H9 (cell line): Measurements from ENCODE around the gene TBP. TPM values are rescaled to one million over a fixed set of nuclear protein-coding genes. Genes with fewer than 3 reads are reported as not detected.

Experiments used
- DNase-seq: peaks from one replicate; pipeline ENCODE4 v3.0.0-alpha.2; 2017
- H2AFZ ChIP-seq: one replicate; pipeline ENCODE4 v1.6.1; 2013; ENCODE audit warnings: mild to moderate bottlenecking, low read length, control low read depth, moderate library complexity
- H2AK5ac ChIP-seq: 2 replicates; pipeline ENCODE4 v1.6.1; 2013; ENCODE audit warnings: low read length, control low read depth, mixed read lengths; ENCODE audit not compliant: insufficient read length
- H2BK120ac ChIP-seq: one replicate; pipeline ENCODE4 v1.6.1; 2013; ENCODE audit warnings: low read depth, mild to moderate bottlenecking, low read length, control low read depth, inconsistent platforms; ENCODE audit not compliant: poor library complexity, severe bottlenecking
- H2BK12ac ChIP-seq: 2 replicates; pipeline ENCODE4 v1.6.1; 2013; ENCODE audit warnings: low read length, control low read depth, mixed read lengths, low read depth; ENCODE audit not compliant: insufficient read length
- H2BK15ac ChIP-seq: 2 replicates; pipeline ENCODE4 v1.6.1; 2013; ENCODE audit warnings: low read depth, low read length, control low read depth
- H2BK20ac ChIP-seq: one replicate; pipeline ENCODE4 v1.6.1; 2013; ENCODE audit warnings: low read depth, mild to moderate bottlenecking, low read length, control low read depth, inconsistent platforms; ENCODE audit not compliant: poor library complexity, severe bottlenecking
- H2BK5ac ChIP-seq: 2 replicates; pipeline ENCODE4 v1.6.1; 2013; ENCODE audit warnings: low read length, control low read depth, mixed read lengths; ENCODE audit not compliant: insufficient read length
- H3K14ac ChIP-seq: 2 replicates; pipeline ENCODE4 v1.6.1; 2013; ENCODE audit warnings: low read length, control low read depth; ENCODE audit not compliant: insufficient read depth
- H3K18ac ChIP-seq: 2 replicates; pipeline ENCODE4 v1.6.1; 2013; ENCODE audit warnings: low read depth, mild to moderate bottlenecking, mixed read lengths, low read length, control low read depth; ENCODE audit not compliant: insufficient read length
- H3K23ac ChIP-seq: 2 replicates; pipeline ENCODE4 v1.6.1; 2013; ENCODE audit warnings: low read length, control low read depth, mixed read lengths, low read depth; ENCODE audit not compliant: insufficient read length
- H3K23me2 ChIP-seq: 2 replicates; pipeline ENCODE4 v1.6.1; 2013; ENCODE audit warnings: low read depth, mild to moderate bottlenecking, mixed read lengths, low read length, control low read depth; ENCODE audit not compliant: insufficient read length, poor library complexity, severe bottlenecking
- H3K27ac ChIP-seq: 2 replicates; pipeline ENCODE4 v1.5.1; 2013; ENCODE audit warnings: low read length, control low read depth, mixed read lengths, low read depth; ENCODE audit not compliant: insufficient read length
- H3K27me3 ChIP-seq: 2 replicates; pipeline ENCODE4 v1.6.1; 2013; ENCODE audit warnings: low read length, control low read depth, inconsistent platforms; ENCODE audit not compliant: insufficient read depth
- H3K4ac ChIP-seq: 2 replicates; pipeline ENCODE4 v1.6.1; 2013; ENCODE audit warnings: low read depth, mild to moderate bottlenecking, control low read depth, inconsistent platforms, low read length, moderate library complexity
- H3K4me1 ChIP-seq: 2 replicates; pipeline ENCODE4 v1.6.1; 2013; ENCODE audit warnings: low read length, control low read depth, inconsistent platforms; ENCODE audit not compliant: insufficient read depth
- H3K4me2 ChIP-seq: 2 replicates; pipeline ENCODE4 v1.6.1; 2013; ENCODE audit warnings: low read length, control low read depth, mixed read lengths; ENCODE audit not compliant: insufficient read length, insufficient read depth
- H3K56ac ChIP-seq: 2 replicates; pipeline ENCODE4 v1.6.1; 2013; ENCODE audit warnings: low read depth, mild to moderate bottlenecking, mixed read lengths, low read length, control low read depth; ENCODE audit not compliant: insufficient read length
- H3K79me1 ChIP-seq: 2 replicates; pipeline ENCODE4 v1.6.1; 2013; ENCODE audit warnings: low read depth, mild to moderate bottlenecking, moderate library complexity, low read length, control low read depth, inconsistent platforms; ENCODE audit not compliant: insufficient read depth, poor library complexity, severe bottlenecking
- H3K79me2 ChIP-seq: 2 replicates; pipeline ENCODE4 v1.6.1; 2013; ENCODE audit warnings: low read length, control low read depth, inconsistent platforms; ENCODE audit not compliant: insufficient read depth
- H3K9ac ChIP-seq: 2 replicates; pipeline ENCODE4 v1.6.1; 2013; ENCODE audit warnings: low read length, control low read depth, mixed read lengths; ENCODE audit not compliant: insufficient read length; ENCODE audit errors: extremely low read depth
- H3K9me3 ChIP-seq: one replicate; pipeline ENCODE4 v1.6.1; 2013; ENCODE audit warnings: low read depth, low read length, inconsistent platforms; ENCODE audit not compliant: control insufficient read depth
- H3T11ph ChIP-seq: one replicate; pipeline ENCODE4 v1.6.1; 2013; ENCODE audit warnings: mild to moderate bottlenecking, low read length, control low read depth, inconsistent platforms
- H4K20me1 ChIP-seq: one replicate; pipeline ENCODE4 v1.6.1; 2013; ENCODE audit not compliant: control insufficient read depth, insufficient read length, insufficient read depth
- H4K5ac ChIP-seq: 2 replicates; pipeline ENCODE4 v1.6.1; 2013; ENCODE audit warnings: low read depth, mild to moderate bottlenecking, mixed read lengths, low read length, control low read depth; ENCODE audit not compliant: insufficient read length
- H4K8ac ChIP-seq: replicated peaks from 2 replicates; pipeline ENCODE4 v1.6.1; 2013; ENCODE audit warnings: low read length, control low read depth, mixed read lengths, low read depth; ENCODE audit not compliant: insufficient read length
- H4K91ac ChIP-seq: 2 replicates; pipeline ENCODE4 v1.6.1; 2013; ENCODE audit warnings: low read depth, mild to moderate bottlenecking, moderate library complexity, mixed read lengths, low read length, control low read depth; ENCODE audit not compliant: insufficient read length
- H3K27ac Mint-ChIP-seq, 3 experiments: 2 replicates in 2 of 3; 3 replicates in 1 of 3; pipeline ENCODE4 v1.8.0; 2020 to 2021; ENCODE audit warnings: mixed read lengths in 3 of 3, mild to moderate bottlenecking in 1 of 3, moderate library complexity in 1 of 3
- H3K27me3 Mint-ChIP-seq: 2 replicates; pipeline ENCODE4 v1.8.0; 2021; ENCODE audit warnings: low read depth, mild to moderate bottlenecking, moderate library complexity, mixed read lengths
- H3K36me3 Mint-ChIP-seq, 3 experiments: 2 replicates in 2 of 3; 3 replicates in 1 of 3; pipeline ENCODE4 v1.8.0; 2020 to 2021; ENCODE audit warnings: low read depth in 3 of 3, mixed read lengths in 3 of 3; ENCODE audit not compliant: insufficient read depth in 1 of 3
- H3K4me1 Mint-ChIP-seq, 2 experiments: 2 replicates each; pipeline ENCODE4 v1.8.0; 2020; ENCODE audit warnings: mixed read lengths in 2 of 2
- H3K4me3 Mint-ChIP-seq, 2 experiments: 2 replicates in 1 of 2; 3 replicates in 1 of 2; pipeline ENCODE4 v1.8.0; 2020 to 2021; ENCODE audit warnings: mild to moderate bottlenecking in 2 of 2, mixed read lengths in 2 of 2, moderate library complexity in 1 of 2
- H3K9me3 Mint-ChIP-seq, 2 experiments: 2 replicates in 1 of 2; 3 replicates in 1 of 2; pipeline ENCODE4 v1.8.0; 2020; ENCODE audit warnings: mild to moderate bottlenecking in 2 of 2, mixed read lengths in 2 of 2, moderate library complexity in 1 of 2
- WGBS: extraction: QIAGEN DNeasy Blood & Tissue Kit; methylation state at CpG from one replicate; pipeline ENCODE4 v1.1.7; 2013; ENCODE audit warnings: missing lambda C conversion rate, low lambda C conversion rate, mixed read lengths; ENCODE audit not compliant: insufficient read length; ENCODE audit errors: extremely low coverage; 5-methylcytosine and 5-hydroxymethylcytosine counted together
- total RNA-seq: library from RNA; stranded (reverse); gene quantifications from 2 replicates; pipeline ENCODE4 v1.2.1, GENCODE V29; 2021
- TF ChIP-seq, protein P1 (sequence below): fragments of 200-600 bp; sonication (generic); conservative IDR thresholded peaks from 3 replicates; pipeline ENCODE4 v1.8.0; 2021; ENCODE audit warnings: antibody characterized with exemption, mild to moderate bottlenecking

Gene TBP
- total RNA-seq, 1 experiment from 2014 or later = 22.6 TPM

DNA sequence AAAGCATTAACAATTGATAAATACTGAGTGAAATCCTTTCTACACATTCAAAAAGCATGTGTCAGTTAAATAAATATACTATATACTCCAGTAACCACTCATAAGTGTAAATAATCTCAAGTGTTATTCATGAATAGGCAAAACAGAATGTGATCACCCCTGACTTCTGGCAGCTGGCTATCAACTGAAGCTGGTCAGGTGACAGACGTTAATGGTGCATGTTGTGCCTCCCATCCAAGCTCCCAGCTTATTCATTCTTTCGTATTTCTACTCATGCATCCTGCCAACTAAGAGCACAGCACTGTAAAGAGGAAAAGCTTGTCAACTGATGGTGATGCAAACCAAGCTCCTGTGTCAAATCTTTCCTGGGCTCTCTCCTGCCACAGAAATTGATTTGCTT lies 8.8 kb upstream of the TBP start:
- Histone ChIP-seq H3K56ac (no peak overlapping the region), H3T11ph (no peak overlapping the region), H3K14ac (no peak overlapping the region), H3K4ac (no peak overlapping the region), H3K27me3 (no peaks in the 10 kb centered on the region), H4K91ac (no peak overlapping the region), H2AFZ (no peak overlapping the region), H2BK15ac (no peak overlapping the region), H3K27ac (no peak overlapping the region), H4K20me1 (no peaks in the 10 kb centered on the region), H3K4me1 (no peaks in the 10 kb centered on the region), H3K79me2 (peaks cover 26% of the 10 kb centered on the region; the same call in 1 of the 2 replicates), H2AK5ac (no peak overlapping the region), H2BK120ac (no peak overlapping the region), H4K8ac (no peak overlapping the region), H2BK5ac (no peak overlapping the region), H3K9me3 (no peaks in the 10 kb centered on the region), H3K4me2 (no peak overlapping the region), H2BK20ac (no peak overlapping the region), H3K23me2 (no peaks in the 10 kb centered on the region), H3K23ac (no peak overlapping the region), H2BK12ac (no peak overlapping the region), H3K79me1 (peaks cover 5% of the 10 kb centered on the region), H4K5ac (no peak overlapping the region), H3K9ac (no peak overlapping the region), H3K18ac (no peak overlapping the region)
- TF ChIP-seq, protein P1, sequence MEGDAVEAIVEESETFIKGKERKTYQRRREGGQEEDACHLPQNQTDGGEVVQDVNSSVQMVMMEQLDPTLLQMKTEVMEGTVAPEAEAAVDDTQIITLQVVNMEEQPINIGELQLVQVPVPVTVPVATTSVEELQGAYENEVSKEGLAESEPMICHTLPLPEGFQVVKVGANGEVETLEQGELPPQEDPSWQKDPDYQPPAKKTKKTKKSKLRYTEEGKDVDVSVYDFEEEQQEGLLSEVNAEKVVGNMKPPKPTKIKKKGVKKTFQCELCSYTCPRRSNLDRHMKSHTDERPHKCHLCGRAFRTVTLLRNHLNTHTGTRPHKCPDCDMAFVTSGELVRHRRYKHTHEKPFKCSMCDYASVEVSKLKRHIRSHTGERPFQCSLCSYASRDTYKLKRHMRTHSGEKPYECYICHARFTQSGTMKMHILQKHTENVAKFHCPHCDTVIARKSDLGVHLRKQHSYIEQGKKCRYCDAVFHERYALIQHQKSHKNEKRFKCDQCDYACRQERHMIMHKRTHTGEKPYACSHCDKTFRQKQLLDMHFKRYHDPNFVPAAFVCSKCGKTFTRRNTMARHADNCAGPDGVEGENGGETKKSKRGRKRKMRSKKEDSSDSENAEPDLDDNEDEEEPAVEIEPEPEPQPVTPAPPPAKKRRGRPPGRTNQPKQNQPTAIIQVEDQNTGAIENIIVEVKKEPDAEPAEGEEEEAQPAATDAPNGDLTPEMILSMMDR = no peak
- H3K9me3 Mint-ChIP-seq = no peaks in the 10 kb centered on the region
- DNase-seq = no peak
- peaks cover 43 to 81% (median 81%) of the 10 kb centered on the region in 3 experiments; a peak in 6 of 7 replicates for H3K36me3 Mint-ChIP-seq
- no peak overlapping the region for H3K27ac Mint-ChIP-seq
- no peaks in the 10 kb centered on the region for H3K27me3 Mint-ChIP-seq
- peaks cover 2 to 4% of the 10 kb centered on the region in 2 experiments; a peak in 3 of 4 replicates for H3K4me1 Mint-ChIP-seq
- WGBS = no CpG with 5 or more reads among the region's 2 CpGs
- no peak overlapping the region for H3K4me3 Mint-ChIP-seq
